SK-N-MC (cell line): ENCODE results near the gene PRPF18.

Experiments
- DNase-seq: peaks from one replicate; pipeline ENCODE4 v3.0.0-alpha.2; 2011; ENCODE audit warnings: low read depth, low spot score
- H3K27ac ChIP-seq: fragments of 200-600 bp; sonication (generic); 2 replicates; pipeline ENCODE4 v1.5.1; 2016; ENCODE audit warnings: mixed run types
- H3K36me3 ChIP-seq: fragments of 200-600 bp; sonication (generic); 2 replicates; pipeline ENCODE4 v1.6.1; 2017; ENCODE audit warnings: antibody characterized with exemption, low read length, mixed read lengths; ENCODE audit not compliant: insufficient read depth
- H3K4me3 ChIP-seq: fragments of 200-600 bp; sonication (generic); 2 replicates; pipeline ENCODE4 v1.5.1; 2016
- H3K9ac ChIP-seq: fragments of 200-600 bp; sonication (generic); 2 replicates; pipeline ENCODE4 v1.8.0; 2017; ENCODE audit warnings: mixed run types, mixed read lengths; ENCODE audit not compliant: insufficient read length
- H3K9me3 ChIP-seq: fragments of 200-600 bp; sonication (generic); 2 replicates; pipeline ENCODE4 v1.6.1; 2017; ENCODE audit warnings: low read depth, mild to moderate bottlenecking, antibody characterized with exemption, low read length, moderate library complexity, mixed read lengths
- EZH2 ChIP-seq: fragments of 200-600 bp; sonication (generic); IDR thresholded peaks from one replicate; pipeline ENCODE4 v1.6.1; 2017; ENCODE audit warnings: antibody characterized with exemption
- FOXP2 ChIP-seq: optimal IDR thresholded peaks from 2 replicates; pipeline ENCODE3; 2011; ENCODE audit warnings: mild to moderate bottlenecking, moderate library complexity; ENCODE audit not compliant: insufficient read depth; ENCODE audit errors: extremely low read length, control extremely low read depth
- POLR2AphosphoS5 ChIP-seq: IDR thresholded peaks from 2 replicates; pipeline ENCODE4 v1.6.1; 2012; ENCODE audit warnings: mild to moderate bottlenecking, low read depth, low read length, borderline replicate concordance

Gene PRPF18

DNA sequence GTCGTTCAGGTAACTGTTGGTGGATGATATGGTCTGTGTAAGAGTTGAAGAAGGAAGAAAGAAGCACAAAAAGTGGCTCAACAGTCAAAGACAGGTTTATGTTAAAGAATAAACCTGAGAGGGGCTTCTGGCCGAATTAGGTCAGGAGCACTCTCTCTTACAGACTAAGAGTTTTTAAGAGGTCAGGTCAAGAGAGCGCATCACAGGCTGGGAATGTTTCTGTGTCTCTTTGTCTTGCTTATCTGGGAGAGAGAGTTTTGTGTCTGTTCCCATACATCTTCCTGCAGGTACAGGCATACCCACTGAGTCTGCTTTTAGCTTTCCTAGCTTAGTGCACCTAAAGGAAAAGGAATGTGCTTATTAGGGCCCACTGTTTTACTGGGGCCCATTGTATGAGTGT is 22.2 kb upstream of the PRPF18 start:
- H3K27ac ChIP-seq: no peak overlapping the region
- no peak overlapping the region for H3K4me3 ChIP-seq
- no peaks in the 10 kb centered on the region for H3K36me3 ChIP-seq
- no peak overlapping the region for H3K9ac ChIP-seq
- no peak for DNase-seq
- no peak for TF ChIP-seq POLR2AphosphoS5
- no peak for TF ChIP-seq EZH2
- no peak for TF ChIP-seq FOXP2
- no peaks in the 10 kb centered on the region for H3K9me3 ChIP-seq

DNA sequence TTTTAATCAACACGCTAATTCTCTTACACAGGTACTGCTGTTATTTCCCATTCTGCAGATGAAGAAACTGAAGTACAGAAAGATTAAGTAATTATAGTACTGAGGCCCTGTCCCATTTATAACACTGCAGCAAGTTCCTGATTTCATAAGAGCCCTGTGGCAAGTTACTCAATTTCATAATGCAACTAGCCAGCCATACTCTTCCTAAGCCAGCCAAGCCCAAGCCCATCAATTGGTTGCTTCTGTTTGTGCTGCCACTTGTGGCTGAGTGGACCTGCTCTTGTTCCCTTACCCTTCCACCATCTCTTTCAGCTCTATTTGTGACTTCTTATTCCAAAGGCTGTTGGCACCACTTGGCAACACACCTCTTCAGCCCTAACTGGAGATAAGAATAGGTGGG is 19.7 kb upstream of the PRPF18 start:
- Histone ChIP-seq H3K27ac (no peak overlapping the region), H3K9me3 (no peaks in the 10 kb centered on the region), H3K9ac (no peak overlapping the region), H3K4me3 (no peak overlapping the region), H3K36me3 (no peaks in the 10 kb centered on the region)
- no peak for DNase-seq
- TF ChIP-seq EZH2: no peak
- no peak for TF ChIP-seq FOXP2
- TF ChIP-seq POLR2AphosphoS5: no peak

DNA sequence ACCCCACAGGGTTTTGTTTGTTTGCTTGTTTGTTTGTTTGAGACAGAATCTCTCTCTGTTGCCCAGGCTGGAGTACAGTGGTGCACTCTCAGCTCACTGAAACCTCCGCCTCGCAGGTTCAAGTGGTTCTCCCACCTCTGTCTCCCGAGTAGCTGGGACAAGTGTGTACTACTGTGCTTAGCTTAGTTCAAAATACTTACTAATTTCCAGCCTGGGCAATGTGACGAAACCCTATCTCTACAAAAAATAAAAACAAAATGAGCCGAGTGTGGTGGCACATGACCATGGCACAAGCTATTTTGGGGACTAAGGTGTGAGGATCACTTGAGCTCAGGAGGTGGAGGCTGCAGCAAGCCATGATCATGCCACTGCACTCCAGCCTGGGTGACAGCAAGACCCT is 15.2 kb upstream of the PRPF18 start:
- Histone ChIP-seq H3K9ac (no peak overlapping the region), H3K27ac (no peak overlapping the region), H3K4me3 (no peak overlapping the region), H3K36me3 (no peaks in the 10 kb centered on the region), H3K9me3 (no peaks in the 10 kb centered on the region)
- DNase-seq: no peak
- no peak for TF ChIP-seq EZH2
- TF ChIP-seq POLR2AphosphoS5: no peak

DNA sequence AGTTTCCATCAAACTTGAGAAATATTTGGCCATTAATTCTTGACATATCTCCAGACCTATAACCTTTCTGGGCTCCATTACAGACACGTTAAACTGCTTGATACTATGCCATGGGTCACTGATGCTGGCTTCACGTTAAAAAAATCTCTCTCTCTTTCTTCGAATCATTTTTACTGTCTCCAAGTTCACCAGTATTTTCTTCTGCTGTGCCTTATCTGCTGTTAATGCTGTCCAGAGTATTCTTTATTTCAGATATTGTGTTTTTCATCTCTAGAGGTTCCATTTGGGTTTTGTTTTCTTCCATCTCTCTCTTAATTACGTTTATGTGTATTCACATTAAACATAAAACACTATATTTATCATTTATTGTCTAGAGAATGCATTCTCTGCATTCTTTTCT is 12.8 kb upstream of the PRPF18 start:
- no peaks in the 10 kb centered on the region for H3K9me3 ChIP-seq
- DNase-seq: no peak
- TF ChIP-seq POLR2AphosphoS5 (no peak), EZH2 (no peak), FOXP2 (no peak)
- H3K9ac ChIP-seq: no peak overlapping the region
- H3K36me3 ChIP-seq: no peaks in the 10 kb centered on the region
- H3K4me3 ChIP-seq: no peak overlapping the region
- no peak overlapping the region for H3K27ac ChIP-seq

DNA sequence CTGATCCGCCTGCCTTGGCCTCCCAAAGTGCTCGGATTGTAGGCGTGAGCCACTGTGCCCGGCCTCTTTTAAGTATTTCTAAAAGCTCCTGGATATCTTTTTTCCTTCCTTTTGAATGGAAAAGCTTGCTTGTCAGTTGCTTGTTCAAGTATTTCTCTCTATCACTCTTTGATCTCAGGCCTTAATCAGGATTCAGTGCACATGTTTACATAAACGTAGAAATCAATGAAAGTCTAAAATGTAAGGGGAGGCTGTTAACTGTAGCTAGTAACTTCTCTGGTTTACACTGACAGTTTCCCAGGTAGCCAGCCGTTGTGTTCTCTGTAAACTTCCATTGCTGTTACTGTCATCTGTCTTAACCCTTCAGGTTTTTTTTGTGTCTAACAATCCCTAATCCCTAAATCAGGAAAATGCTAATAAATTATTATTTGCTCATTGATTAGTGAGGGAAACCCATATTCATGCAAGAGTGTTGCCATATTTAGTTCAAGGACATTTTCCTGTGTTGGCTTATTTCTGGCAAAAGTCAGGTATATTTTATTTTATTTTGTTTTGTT is 1.5 kb upstream of the PRPF18 start:
- no peak overlapping the region for H3K9ac ChIP-seq
- TF ChIP-seq POLR2AphosphoS5: no peak
- TF ChIP-seq FOXP2: no peak
- no peak for TF ChIP-seq EZH2
- no peaks in the 10 kb centered on the region for H3K9me3 ChIP-seq
- H3K36me3 ChIP-seq: no peaks in the 10 kb centered on the region
- no peak overlapping the region for H3K4me3 ChIP-seq
- H3K27ac ChIP-seq: no peak overlapping the region
- no peak for DNase-seq

DNA sequence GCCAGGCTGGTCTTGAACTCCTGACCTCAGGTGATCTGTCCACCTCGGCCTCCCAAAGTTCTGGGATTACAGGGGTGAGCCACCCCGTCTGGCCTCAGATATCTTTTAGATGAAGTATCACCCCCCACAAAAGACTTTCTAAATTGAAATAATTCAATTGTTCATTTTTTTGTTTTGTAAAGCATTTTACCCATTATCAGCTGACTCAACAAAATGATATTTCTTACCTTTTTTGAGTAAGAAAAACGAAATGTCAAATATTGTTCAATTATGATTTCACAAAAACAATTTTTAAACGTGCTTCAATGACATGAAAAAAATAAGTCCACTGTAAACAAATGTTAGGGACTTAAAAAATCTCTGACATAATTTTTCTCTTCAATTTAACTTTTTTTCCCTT is 822 bp upstream of the PRPF18 start:
- no peak overlapping the region for H3K27ac ChIP-seq
- no peaks in the 10 kb centered on the region for H3K9me3 ChIP-seq
- no peak overlapping the region for H3K4me3 ChIP-seq
- DNase-seq: no peak
- TF ChIP-seq EZH2: no peak
- TF ChIP-seq FOXP2: no peak
- TF ChIP-seq POLR2AphosphoS5: no peak
- H3K9ac ChIP-seq: no peak overlapping the region
- no peaks in the 10 kb centered on the region for H3K36me3 ChIP-seq

DNA sequence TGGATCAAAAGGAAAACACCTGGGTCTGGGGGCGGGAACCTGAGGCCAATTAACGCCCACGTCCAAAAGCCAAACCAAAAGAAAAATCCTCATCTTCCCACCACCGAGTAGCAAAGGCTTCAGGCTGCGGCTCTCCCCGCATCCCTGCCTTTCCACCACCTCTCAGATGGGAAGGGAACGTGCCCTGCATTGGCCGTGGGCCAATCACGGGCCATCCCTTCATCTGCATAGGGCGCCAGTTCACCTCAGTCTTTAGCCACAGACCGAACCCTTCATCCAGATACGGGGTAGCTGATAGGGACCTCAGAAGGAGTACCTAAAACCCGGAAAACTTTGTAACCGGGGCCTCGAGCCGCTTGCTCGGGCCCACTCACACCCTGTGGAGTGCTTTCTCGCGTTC is 626 bp downstream of the PRPF18 start:
- Histone ChIP-seq H3K4me3 (peak overlapping the region; percentile 85), H3K36me3 (no peaks in the 10 kb centered on the region), H3K9me3 (no peaks in the 10 kb centered on the region), H3K9ac (peak overlapping the region; percentile 81), H3K27ac (no peak overlapping the region)
- no peak for DNase-seq
- TF ChIP-seq POLR2AphosphoS5 (no peak), FOXP2 (no peak), EZH2 (no peak)

- no peak for DNase-seq
- H3K9ac ChIP-seq: no peak overlapping the region
- H3K36me3 ChIP-seq: no peaks in the 10 kb centered on the region
- no peak overlapping the region for H3K4me3 ChIP-seq
- TF ChIP-seq EZH2: no peak
- no peaks in the 10 kb centered on the region for H3K9me3 ChIP-seq
- no peak overlapping the region for H3K27ac ChIP-seq
Measured at GRCh38 chr10:13589316-13589715, 2.6 kb downstream of the PRPF18 start.

DNA sequence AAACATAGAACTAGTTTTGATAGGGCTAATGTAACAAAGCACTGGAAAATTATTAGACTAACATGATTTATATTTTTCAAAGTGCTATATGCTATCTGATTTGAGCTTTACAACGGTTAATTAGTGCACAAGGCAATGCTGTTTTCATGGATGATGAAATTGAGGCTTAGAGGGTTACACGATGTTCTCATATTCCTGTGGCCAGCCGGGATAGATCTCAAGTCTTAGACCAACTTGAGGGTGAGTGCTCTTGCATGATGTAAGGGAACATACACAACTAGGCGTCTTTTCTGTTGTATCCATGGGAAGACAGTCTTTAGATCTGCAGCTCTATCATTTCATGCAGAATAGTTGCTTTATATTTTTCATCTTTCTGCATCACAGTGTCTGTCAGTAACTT is 4.1 kb downstream of the PRPF18 start:
- Histone ChIP-seq H3K36me3 (no peaks in the 10 kb centered on the region), H3K9me3 (no peaks in the 10 kb centered on the region), H3K9ac (no peak overlapping the region), H3K4me3 (no peak overlapping the region), H3K27ac (no peak overlapping the region)
- TF ChIP-seq POLR2AphosphoS5 (no peak), EZH2 (no peak), FOXP2 (no peak)
- DNase-seq: no peak
